ENCODE results near the gene MTUS2.

DNA sequence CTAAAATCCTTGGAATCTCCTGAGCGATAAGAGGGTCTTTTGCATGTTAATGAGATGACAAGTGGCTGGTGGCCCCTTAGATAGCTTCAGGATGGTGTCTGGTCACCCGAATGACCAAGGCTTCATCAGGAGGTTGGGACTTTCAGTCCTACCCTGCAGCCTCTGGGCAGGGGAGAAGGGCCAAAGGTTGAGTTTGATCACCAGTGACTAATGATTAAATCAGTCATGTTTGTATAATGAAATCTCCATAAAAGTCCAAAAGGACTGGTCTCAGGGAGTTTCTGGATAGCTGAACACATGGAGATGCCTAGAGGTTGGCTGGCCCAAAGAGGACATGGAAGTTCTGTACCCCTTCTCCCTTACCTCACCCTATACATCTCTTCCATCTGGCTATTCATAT lies 316.2 kb downstream of the MTUS2 start:
- TF ChIP-seq CTCF (conservative IDR thresholded peaks at IDR 0.05; ENCODE audit: low read depth, low read length): no peak
- TF ChIP-seq EZH2phosphoT487 (IDR thresholded peaks at IDR 0.05; ENCODE audit: borderline replicate concordance, low read length): no peak
